DMS 273 treated with DMSO at 0.1 percent for 48 hours (cell line): ENCODE data around the gene TNFRSF4.
"Not testable (repeated sequence)": the region's sequence is repeated elsewhere in the genome, so short reads cannot be mapped to it uniquely, and the experiment has no call there.

Experiments
- DNase-seq: peaks from one replicate; lab custom pipeline; 2025; lab: John Stamatoyannopoulos, UW

The TNFRSF4 gene

GRCh38 chr1:1202831-1203560 is 11.0 kb downstream of the TNFRSF4 start:
- DNase-seq: no peak

GRCh38 chr1:1200876-1201810 is 12.8 kb downstream of the TNFRSF4 start:
- DNase-seq: no peak

- DNase-seq: no peak
These were observed 13.7 kb downstream of the TNFRSF4 start for GRCh38 chr1:1199961-1200875.

- DNase-seq: no peak
These were observed 14.6 kb downstream of the TNFRSF4 start for GRCh38 chr1:1199141-1199960.

GRCh38 chr1:1198423-1199140 is 15.4 kb downstream of the TNFRSF4 start:
- DNase-seq: no peak

GRCh38 chr1:1197551-1198422 is 16.2 kb downstream of the TNFRSF4 start:
- DNase-seq: no peak

GRCh38 chr1:1197188-1197500 is 16.8 kb downstream of the TNFRSF4 start:
- no peak for DNase-seq

GRCh38 chr1:1196431-1197187 is 17.3 kb downstream of the TNFRSF4 start:
- no peak for DNase-seq

GRCh38 chr1:1195726-1196125 is 18.2 kb downstream of the TNFRSF4 start:
- DNase-seq: not testable (repeated sequence)

GRCh38 chr1:1194723-1195122 is 19.2 kb downstream of the TNFRSF4 start:
- no peak for DNase-seq

- no peak for DNase-seq
These were observed 22.2 kb downstream of the TNFRSF4 start for GRCh38 chr1:1191734-1192133.

- DNase-seq: no peak
These were observed 24.8 kb downstream of the TNFRSF4 start for GRCh38 chr1:1189111-1189510.

- no peak for DNase-seq
These were observed 26.0 kb downstream of the TNFRSF4 start for GRCh38 chr1:1187938-1188337.

- no peak for DNase-seq
These were observed 28.7 kb downstream of the TNFRSF4 start for GRCh38 chr1:1185101-1185765.

GRCh38 chr1:1183833-1184775 is 29.8 kb downstream of the TNFRSF4 start:
- DNase-seq: no peak

GRCh38 chr1:1183221-1183747 is 30.7 kb downstream of the TNFRSF4 start:
- no peak for DNase-seq
